ENCODE measurements around the gene PPARD. TPM values are rescaled to one million over a fixed set of nuclear protein-coding genes. Genes with fewer than 3 reads are reported as not detected.

Gene PPARD
- total and polyA plus RNA-seq, 2 donors (not counting 1 experiment from before 2014, with no cell fraction given): 14.8 to 16.3 TPM

GRCh38 chr6:35295036-35295435 lies 47.3 kb upstream of the PPARD start:
- Histone ChIP-seq H2AFZ (ENCODE audit: low read length) (no peak overlapping the region), H3K27ac (ENCODE audit: insufficient read depth, low read length) (no peak overlapping the region), H3K36me3 (ENCODE audit: control insufficient read depth, insufficient read depth, low read length) (peaks cover 9% of the 10 kb centered on the region), H3K79me2 (ENCODE audit: control insufficient read depth, insufficient read depth, low read length) (no peaks in the 10 kb centered on the region), H3K4me2 (ENCODE audit: extremely low read depth, insufficient read depth, low read length) (no peak overlapping the region), H3K4me3 (replicated peaks in 1 of 4; ENCODE audit: control extremely low read depth in 1 of 4, insufficient read depth in 1 of 4, low read depth in 3 of 4, low read length in 4 of 4) (no peak overlapping the region), H3K27me3 (ENCODE audit: control insufficient read depth, insufficient read depth, low read length) (no peaks in the 10 kb centered on the region), H3K9me3 (ENCODE audit: control insufficient read depth, insufficient read depth, low read depth, low read length) (no peaks in the 10 kb centered on the region), H4K20me1 (ENCODE audit: control insufficient read depth, extremely low read depth, insufficient read depth, low read length) (no peaks in the 10 kb centered on the region), H3K4me1 (ENCODE audit: control insufficient read depth, extremely low read depth, insufficient read depth, low read length) (peaks cover 2% of the 10 kb centered on the region), H3K9ac (ENCODE audit: insufficient read depth, low read length) (no peak overlapping the region)
- TF ChIP-seq CTCF (conservative IDR thresholded peaks at IDR 0.05 in 1 of 2, IDR thresholded peaks at IDR 0.05 in 1 of 2; ENCODE audit: low read depth in 1 of 2, low read length in 2 of 2): no peak
- TF ChIP-seq EZH2 (IDR thresholded peaks at IDR 0.05; ENCODE audit: low read length, missing control alignments): no peak
- no peak for DNase-seq (ENCODE audit: low read depth in 2 of 2)

DNA sequence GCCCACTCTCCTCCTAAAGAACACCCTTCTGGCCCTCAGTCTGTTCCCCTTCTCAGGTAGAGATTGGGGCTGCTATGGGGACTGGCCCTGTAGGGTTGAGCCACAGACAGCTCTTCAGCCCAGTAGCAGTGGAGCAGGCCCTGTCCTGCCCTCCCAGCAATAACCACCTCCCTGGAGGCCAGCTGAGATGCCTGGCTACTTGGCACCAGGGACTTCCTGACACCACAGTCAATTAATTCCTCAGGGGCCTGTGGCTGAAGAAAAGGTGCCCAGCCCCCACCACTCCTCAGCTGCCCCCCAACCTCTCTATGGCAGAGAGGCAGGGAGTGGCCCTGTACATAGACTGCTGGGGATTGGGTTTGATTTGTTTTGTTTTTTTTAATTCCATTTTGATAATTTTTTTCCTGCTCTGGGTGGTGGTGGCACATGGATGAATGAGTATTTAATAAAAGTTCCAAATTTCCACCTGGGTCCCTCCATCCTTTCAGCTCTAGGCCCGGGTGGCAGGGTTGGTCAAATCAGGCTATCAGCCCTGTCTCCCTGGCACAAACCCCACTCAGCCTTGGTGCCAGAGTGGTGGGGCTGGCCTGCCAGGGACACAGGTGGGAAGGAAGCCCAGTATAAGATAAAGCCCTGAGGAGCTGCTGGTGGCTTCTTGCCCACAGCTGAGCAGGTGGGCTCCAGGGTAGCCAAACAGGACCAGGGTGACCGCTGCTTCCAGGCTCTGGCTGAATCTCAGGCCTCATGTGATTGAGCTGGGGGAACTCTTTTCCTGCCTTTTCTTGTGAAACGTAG lies 46.6 kb upstream of the PPARD start:
- no peak overlapping the region for H3K27ac ChIP-seq (ENCODE audit: insufficient read depth, low read length)
- H3K4me1 ChIP-seq (ENCODE audit: control insufficient read depth, extremely low read depth, insufficient read depth, low read length): peaks cover 2% of the 10 kb centered on the region
- H3K4me3 ChIP-seq (replicated peaks in 1 of 4; ENCODE audit: control extremely low read depth in 1 of 4, insufficient read depth in 1 of 4, low read depth in 3 of 4, low read length in 4 of 4): no peak overlapping the region
- H2AFZ ChIP-seq (ENCODE audit: low read length): no peak overlapping the region
- H3K9ac ChIP-seq (ENCODE audit: insufficient read depth, low read length): no peak overlapping the region
- H3K4me2 ChIP-seq (ENCODE audit: extremely low read depth, insufficient read depth, low read length): no peak overlapping the region
- H3K9me3 ChIP-seq (ENCODE audit: control insufficient read depth, insufficient read depth, low read depth, low read length): no peaks in the 10 kb centered on the region
- DNase-seq (ENCODE audit: low read depth in 2 of 2): no peak
- no peaks in the 10 kb centered on the region for H4K20me1 ChIP-seq (ENCODE audit: control insufficient read depth, extremely low read depth, insufficient read depth, low read length)
- TF ChIP-seq EZH2 (IDR thresholded peaks at IDR 0.05; ENCODE audit: low read length, missing control alignments) (no peak), CTCF (conservative IDR thresholded peaks at IDR 0.05 in 1 of 2, IDR thresholded peaks at IDR 0.05 in 1 of 2; ENCODE audit: low read depth in 1 of 2, low read length in 2 of 2) (no peak)
- no peaks in the 10 kb centered on the region for H3K27me3 ChIP-seq (ENCODE audit: control insufficient read depth, insufficient read depth, low read length)
- no peaks in the 10 kb centered on the region for H3K79me2 ChIP-seq (ENCODE audit: control insufficient read depth, insufficient read depth, low read length)
- H3K36me3 ChIP-seq (ENCODE audit: control insufficient read depth, insufficient read depth, low read length): peaks cover 9% of the 10 kb centered on the region

GRCh38 chr6:35296931-35297600 lies 45.3 kb upstream of the PPARD start:
- H3K9ac ChIP-seq (ENCODE audit: insufficient read depth, low read length): no peak overlapping the region
- no peaks in the 10 kb centered on the region for H3K9me3 ChIP-seq (ENCODE audit: control insufficient read depth, insufficient read depth, low read depth, low read length)
- H2AFZ ChIP-seq (ENCODE audit: low read length): no peak overlapping the region
- H3K27ac ChIP-seq (ENCODE audit: insufficient read depth, low read length): no peak overlapping the region
- no peaks in the 10 kb centered on the region for H4K20me1 ChIP-seq (ENCODE audit: control insufficient read depth, extremely low read depth, insufficient read depth, low read length)
- H3K79me2 ChIP-seq (ENCODE audit: control insufficient read depth, insufficient read depth, low read length): no peaks in the 10 kb centered on the region
- no peak for DNase-seq (ENCODE audit: low read depth in 2 of 2)
- H3K4me2 ChIP-seq (ENCODE audit: extremely low read depth, insufficient read depth, low read length): no peak overlapping the region
- H3K36me3 ChIP-seq (ENCODE audit: control insufficient read depth, insufficient read depth, low read length): peaks cover 6% of the 10 kb centered on the region
- H3K4me1 ChIP-seq (ENCODE audit: control insufficient read depth, extremely low read depth, insufficient read depth, low read length): peaks cover 2% of the 10 kb centered on the region
- no peaks in the 10 kb centered on the region for H3K27me3 ChIP-seq (ENCODE audit: control insufficient read depth, insufficient read depth, low read length)
- H3K4me3 ChIP-seq (replicated peaks in 1 of 4; ENCODE audit: control extremely low read depth in 1 of 4, insufficient read depth in 1 of 4, low read depth in 3 of 4, low read length in 4 of 4): no peak overlapping the region
- TF ChIP-seq EZH2 (IDR thresholded peaks at IDR 0.05; ENCODE audit: low read length, missing control alignments): no peak
- no peak for TF ChIP-seq CTCF (conservative IDR thresholded peaks at IDR 0.05 in 1 of 2, IDR thresholded peaks at IDR 0.05 in 1 of 2; ENCODE audit: low read depth in 1 of 2, low read length in 2 of 2)
